ENCODE measurements around the gene CNNM3.
"Not testable (repeated sequence)": the region's sequence is repeated elsewhere in the genome, so short reads cannot be mapped to it uniquely, and the experiment has no call there.

CNNM3 gene

GRCh38 chr2:96853321-96853720 lies 37.3 kb downstream of the CNNM3 start:
- Histone ChIP-seq H3K4me1 (ENCODE audit: control insufficient read depth, insufficient read depth, low read length, poor library complexity, severe bottlenecking) (peaks cover 11% of the 10 kb centered on the region), H3K36me3 (ENCODE audit: control insufficient read depth, insufficient read depth, low read length) (peaks cover 32% of the 10 kb centered on the region), H3K9me3 (ENCODE audit: control insufficient read depth, low read length) (no peaks in the 10 kb centered on the region), H3K27ac (ENCODE audit: insufficient read depth, low read length, poor library complexity, severe bottlenecking) (no peak overlapping the region), H3K27me3 (replicated peaks; ENCODE audit: control insufficient read depth, insufficient read depth, low read length, poor library complexity, severe bottlenecking) (no peaks in the 10 kb centered on the region), H3K4me3 (ENCODE audit: insufficient read depth, low read depth, low read length, poor library complexity, severe bottlenecking) (no peak overlapping the region)
- DNase-seq, result no peak

DNA sequence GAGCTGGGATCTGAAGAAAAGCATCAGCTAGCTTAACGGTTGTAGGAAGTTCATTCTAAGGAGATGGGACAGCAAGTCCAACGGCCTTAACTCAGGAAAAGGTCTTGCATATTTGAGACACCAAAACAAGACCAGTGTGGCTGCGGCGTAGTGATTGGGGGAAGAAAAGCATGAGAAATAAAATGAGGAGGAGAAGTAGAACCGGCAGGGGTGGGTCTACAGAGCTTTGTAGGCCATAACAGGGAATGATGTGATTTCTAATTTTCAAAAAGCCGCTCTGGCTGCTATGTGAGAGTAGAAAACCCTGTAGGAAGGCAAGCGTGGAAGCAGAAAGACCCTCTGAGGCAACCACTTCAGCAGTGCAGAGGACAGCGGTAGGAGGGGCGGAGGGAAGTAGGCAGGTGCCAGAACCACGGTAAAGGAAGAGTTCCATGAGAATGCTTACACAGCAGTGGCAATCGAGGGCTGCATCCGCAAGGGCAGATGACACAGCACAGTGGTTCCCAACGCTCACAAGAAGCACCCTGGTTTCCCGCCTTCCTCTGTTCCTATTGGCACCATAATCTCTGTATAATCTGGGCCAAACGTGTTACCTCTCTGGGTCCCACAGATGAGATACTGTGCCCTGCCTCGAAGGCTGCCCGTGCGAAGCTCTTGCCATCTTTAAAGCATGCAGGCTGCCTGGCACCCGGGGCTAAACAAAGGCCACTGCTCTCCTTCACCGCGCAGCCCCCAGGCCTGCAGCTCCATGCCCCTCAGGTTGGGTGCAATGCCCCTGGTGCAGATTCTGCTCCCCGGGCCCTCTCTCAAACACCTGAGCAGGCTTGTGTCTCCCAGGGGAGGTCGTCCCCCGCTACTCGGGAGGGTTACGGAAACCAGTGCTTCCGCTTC lies 41.0 kb downstream of the CNNM3 start:
- Histone ChIP-seq H3K36me3 (ENCODE audit: control insufficient read depth, insufficient read depth, low read length) (peaks cover 36% of the 10 kb centered on the region), H3K4me3 (ENCODE audit: insufficient read depth, low read depth, low read length, poor library complexity, severe bottlenecking) (peak overlapping the region; percentile 56), H3K27ac (ENCODE audit: insufficient read depth, low read length, poor library complexity, severe bottlenecking) (peak overlapping the region; percentile 73), H3K9me3 (ENCODE audit: control insufficient read depth, low read length) (no peaks in the 10 kb centered on the region), H3K27me3 (replicated peaks; ENCODE audit: control insufficient read depth, insufficient read depth, low read length, poor library complexity, severe bottlenecking) (no peaks in the 10 kb centered on the region), H3K4me1 (ENCODE audit: control insufficient read depth, insufficient read depth, low read length, poor library complexity, severe bottlenecking) (peaks cover 30% of the 10 kb centered on the region)
- DNase-seq, result peak in 1 of 3 donors; percentile 14

- peaks cover 30% of the 10 kb centered on the region for H3K4me1 ChIP-seq (ENCODE audit: control insufficient read depth, insufficient read depth, low read length, poor library complexity, severe bottlenecking)
- DNase-seq, result peak; percentile 96
- peak within 1 kb of the TSS; percentile 56 for H3K4me3 ChIP-seq (ENCODE audit: insufficient read depth, low read depth, low read length, poor library complexity, severe bottlenecking)
- no peaks in the 10 kb centered on the region for H3K27me3 ChIP-seq (replicated peaks; ENCODE audit: control insufficient read depth, insufficient read depth, low read length, poor library complexity, severe bottlenecking)
- H3K9me3 ChIP-seq (ENCODE audit: control insufficient read depth, low read length), result no peaks in the 10 kb centered on the region
- peaks cover 37% of the 10 kb centered on the region for H3K36me3 ChIP-seq (ENCODE audit: control insufficient read depth, insufficient read depth, low read length)
- peak within 1 kb of the TSS; percentile 73 for H3K27ac ChIP-seq (ENCODE audit: insufficient read depth, low read length, poor library complexity, severe bottlenecking)
Observed at GRCh38 chr2:96857667-96858372, 41.8 kb downstream of the CNNM3 start, which contains the start of gene ANKRD39. TSS of gene ANKRD39 (minus strand) at chr2:96858016. CDS start at chr2:96857987, 29 bp downstream.

DNA sequence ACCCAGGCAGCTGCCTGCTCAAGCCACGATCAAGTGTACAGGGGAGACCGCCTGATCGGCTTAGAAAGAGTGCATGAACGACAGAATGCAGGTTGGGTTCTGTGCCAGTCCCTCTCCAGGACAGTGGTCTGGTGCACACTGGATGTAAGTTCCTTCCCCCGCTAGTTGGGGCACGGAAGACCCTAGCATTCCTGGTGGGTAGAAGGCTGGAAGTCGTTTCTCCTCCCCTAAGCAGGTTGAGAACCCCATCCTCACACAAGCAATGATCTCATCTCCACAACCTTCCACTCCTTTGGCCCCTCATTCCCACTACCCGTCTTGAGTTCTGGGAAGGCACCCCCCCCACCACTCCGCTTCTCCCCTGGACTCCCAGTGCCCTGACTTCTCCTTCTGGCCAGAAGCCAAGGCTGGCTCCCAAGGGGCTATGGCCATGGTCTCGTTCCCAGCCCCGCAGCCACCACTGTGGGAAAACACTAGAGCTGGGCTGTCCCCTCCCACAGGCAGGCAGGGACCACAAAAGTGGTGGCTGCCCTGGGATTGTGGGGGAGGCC lies 43.1 kb downstream of the CNNM3 start:
- Histone ChIP-seq H3K27me3 (replicated peaks; ENCODE audit: control insufficient read depth, insufficient read depth, low read length, poor library complexity, severe bottlenecking) (no peaks in the 10 kb centered on the region), H3K9me3 (ENCODE audit: control insufficient read depth, low read length) (no peaks in the 10 kb centered on the region), H3K4me1 (ENCODE audit: control insufficient read depth, insufficient read depth, low read length, poor library complexity, severe bottlenecking) (peaks cover 30% of the 10 kb centered on the region), H3K4me3 (ENCODE audit: insufficient read depth, low read depth, low read length, poor library complexity, severe bottlenecking) (no peak overlapping the region), H3K27ac (ENCODE audit: insufficient read depth, low read length, poor library complexity, severe bottlenecking) (peak overlapping the region; percentile 37), H3K36me3 (ENCODE audit: control insufficient read depth, insufficient read depth, low read length) (peaks cover 41% of the 10 kb centered on the region)
- DNase-seq, result no peak

DNA sequence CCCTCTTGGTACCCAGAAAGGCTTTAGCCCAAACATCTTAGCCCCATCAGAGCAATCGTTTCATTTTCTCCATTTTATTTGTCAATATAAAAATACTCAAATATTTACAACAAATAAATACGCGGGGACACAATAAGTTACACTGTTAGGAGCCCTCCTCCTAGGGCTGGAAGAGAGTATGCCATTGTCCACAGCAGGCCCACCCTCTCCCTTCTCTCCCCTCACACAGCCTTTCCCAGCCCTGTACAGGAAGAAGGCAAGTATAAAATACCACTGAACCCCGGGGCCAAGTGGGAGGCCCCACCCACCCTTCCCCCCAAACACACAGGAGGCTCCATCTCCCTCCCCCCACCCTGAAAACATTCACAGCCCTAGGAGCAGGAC lies 43.6 kb downstream of the CNNM3 start:
- Histone ChIP-seq H3K27ac (ENCODE audit: insufficient read depth, low read length, poor library complexity, severe bottlenecking) (peak overlapping the region; percentile 37), H3K36me3 (ENCODE audit: control insufficient read depth, insufficient read depth, low read length) (peaks cover 43% of the 10 kb centered on the region), H3K4me1 (ENCODE audit: control insufficient read depth, insufficient read depth, low read length, poor library complexity, severe bottlenecking) (peaks cover 30% of the 10 kb centered on the region)

DNA sequence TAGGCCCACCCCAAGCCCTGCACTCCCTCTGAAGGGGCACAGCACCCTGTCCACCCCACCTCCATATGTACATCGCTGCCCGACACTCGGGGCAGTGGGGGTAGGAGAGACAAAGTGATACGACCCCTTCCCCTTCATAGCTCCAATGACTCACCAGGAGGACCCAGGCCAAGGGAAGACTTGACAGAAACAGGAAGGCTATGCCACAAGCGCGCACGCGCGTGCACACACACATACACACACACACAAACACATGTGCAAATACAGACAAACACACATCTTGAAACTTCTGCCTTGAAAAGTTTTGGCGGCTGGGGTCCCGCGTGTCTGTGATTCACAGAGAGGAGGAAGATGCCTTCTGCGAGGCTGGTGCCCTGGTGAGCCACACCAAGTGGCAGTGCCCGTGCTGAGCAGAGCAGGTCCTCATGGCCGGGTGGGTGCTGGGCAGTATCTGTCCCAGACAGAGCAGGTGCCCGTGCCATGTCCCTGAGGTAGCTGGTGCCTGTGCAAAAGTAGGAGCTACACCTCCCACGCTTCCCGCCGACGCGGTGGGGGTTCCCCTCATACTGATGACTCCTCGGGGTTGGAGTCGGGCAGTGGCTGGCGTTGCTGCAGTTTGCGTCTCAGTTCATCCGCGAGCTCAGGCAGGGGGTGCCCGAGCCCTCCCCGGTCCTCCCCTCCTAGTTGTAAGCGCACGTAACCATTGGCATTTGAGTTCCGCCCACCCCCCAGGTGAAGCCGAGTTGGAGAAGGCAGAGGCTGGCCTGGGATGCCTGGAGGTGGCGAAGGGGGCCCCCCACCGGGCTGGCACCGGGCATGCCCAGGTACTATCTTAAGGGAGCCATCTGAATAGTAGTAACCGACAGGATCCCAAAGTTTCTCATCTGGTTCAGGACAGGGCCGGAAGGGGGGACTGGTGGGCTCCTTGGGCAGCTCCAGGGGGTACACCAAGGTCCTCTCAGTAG lies 44.3 kb downstream of the CNNM3 start:
- Histone ChIP-seq H3K27ac (ENCODE audit: insufficient read depth, low read length, poor library complexity, severe bottlenecking) (peak overlapping the region; percentile 55), H3K4me1 (ENCODE audit: control insufficient read depth, insufficient read depth, low read length, poor library complexity, severe bottlenecking) (peaks cover 30% of the 10 kb centered on the region), H3K4me3 (ENCODE audit: insufficient read depth, low read depth, low read length, poor library complexity, severe bottlenecking) (no peak overlapping the region), H3K27me3 (replicated peaks; ENCODE audit: control insufficient read depth, insufficient read depth, low read length, poor library complexity, severe bottlenecking) (no peaks in the 10 kb centered on the region), H3K9me3 (ENCODE audit: control insufficient read depth, low read length) (no peaks in the 10 kb centered on the region), H3K36me3 (ENCODE audit: control insufficient read depth, insufficient read depth, low read length) (peaks cover 50% of the 10 kb centered on the region)
- peak in 1 of 3 donors; percentile 22 for DNase-seq

More for the DNA sequence above, 43.6 kb downstream of the CNNM3 start:
- H3K4me3 ChIP-seq (ENCODE audit: insufficient read depth, low read depth, low read length, poor library complexity, severe bottlenecking), result no peak overlapping the region
- no peaks in the 10 kb centered on the region for H3K9me3 ChIP-seq (ENCODE audit: control insufficient read depth, low read length)
- DNase-seq, result no peak
- H3K27me3 ChIP-seq (replicated peaks; ENCODE audit: control insufficient read depth, insufficient read depth, low read length, poor library complexity, severe bottlenecking), result no peaks in the 10 kb centered on the region

GRCh38 chr2:96861074-96861473 lies 45.0 kb downstream of the CNNM3 start:
- Histone ChIP-seq H3K27me3 (replicated peaks; ENCODE audit: control insufficient read depth, insufficient read depth, low read length, poor library complexity, severe bottlenecking) (no peaks in the 10 kb centered on the region), H3K9me3 (ENCODE audit: control insufficient read depth, low read length) (no peaks in the 10 kb centered on the region), H3K4me1 (ENCODE audit: control insufficient read depth, insufficient read depth, low read length, poor library complexity, severe bottlenecking) (peaks cover 30% of the 10 kb centered on the region), H3K4me3 (ENCODE audit: insufficient read depth, low read depth, low read length, poor library complexity, severe bottlenecking) (no peak overlapping the region), H3K27ac (ENCODE audit: insufficient read depth, low read length, poor library complexity, severe bottlenecking) (no peak overlapping the region), H3K36me3 (ENCODE audit: control insufficient read depth, insufficient read depth, low read length) (peaks cover 57% of the 10 kb centered on the region)
- DNase-seq, result no peak

DNA sequence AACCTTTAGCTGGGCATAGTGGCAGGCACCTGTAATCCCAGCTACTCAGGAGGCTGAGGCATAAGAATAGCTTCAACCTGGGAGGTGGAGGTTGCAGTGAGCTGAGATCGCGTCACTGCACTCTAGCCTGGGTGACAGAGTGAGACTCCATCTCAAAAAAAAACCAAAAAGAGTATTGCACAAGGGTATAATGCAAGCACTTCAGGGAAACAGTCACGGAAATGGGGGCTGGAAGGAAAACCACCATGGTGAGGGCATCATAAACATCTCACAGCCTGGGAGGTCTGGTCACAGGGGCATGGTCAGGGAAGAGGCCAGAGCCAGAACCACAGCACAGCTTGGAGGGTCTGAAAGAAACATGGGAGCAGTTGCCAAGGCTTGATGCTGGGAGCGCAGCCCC lies 47.0 kb downstream of the CNNM3 start:
- not testable (repeated sequence) for H3K9me3 ChIP-seq (ENCODE audit: control insufficient read depth, low read length); H3K27me3 ChIP-seq (replicated peaks; ENCODE audit: control insufficient read depth, insufficient read depth, low read length, poor library complexity, severe bottlenecking); H3K27ac ChIP-seq (ENCODE audit: insufficient read depth, low read length, poor library complexity, severe bottlenecking); H3K4me3 ChIP-seq (ENCODE audit: insufficient read depth, low read depth, low read length, poor library complexity, severe bottlenecking); DNase-seq
- Histone ChIP-seq H3K4me1 (ENCODE audit: control insufficient read depth, insufficient read depth, low read length, poor library complexity, severe bottlenecking) (peaks cover 34% of the 10 kb centered on the region), H3K36me3 (ENCODE audit: control insufficient read depth, insufficient read depth, low read length) (peaks cover 66% of the 10 kb centered on the region)

- peaks cover 66% of the 10 kb centered on the region for H3K36me3 ChIP-seq (ENCODE audit: control insufficient read depth, insufficient read depth, low read length)
- no peak for DNase-seq
- no peak overlapping the region for H3K4me3 ChIP-seq (ENCODE audit: insufficient read depth, low read depth, low read length, poor library complexity, severe bottlenecking)
- H3K27ac ChIP-seq (ENCODE audit: insufficient read depth, low read length, poor library complexity, severe bottlenecking), result no peak overlapping the region
- peaks cover 35% of the 10 kb centered on the region for H3K4me1 ChIP-seq (ENCODE audit: control insufficient read depth, insufficient read depth, low read length, poor library complexity, severe bottlenecking)
- no peaks in the 10 kb centered on the region for H3K27me3 ChIP-seq (replicated peaks; ENCODE audit: control insufficient read depth, insufficient read depth, low read length, poor library complexity, severe bottlenecking)
- H3K9me3 ChIP-seq (ENCODE audit: control insufficient read depth, low read length), result no peaks in the 10 kb centered on the region
Observed at GRCh38 chr2:96863575-96864342, 47.7 kb downstream of the CNNM3 start.

Data from effector memory CD4-positive, alpha-beta T cell (primary cell).